Measurements from ENCODE around the gene PSTK.

PSTK gene

GRCh38 chr10:122993797-122994336 lies 13.7 kb downstream of the PSTK start:
- no peak for DNase-seq

- DNase-seq, result no peak
These were observed 15.7 kb downstream of the PSTK start for GRCh38 chr10:122995936-122996335.

GRCh38 chr10:122997864-122998263 lies 17.7 kb downstream of the PSTK start:
- no peak for DNase-seq

GRCh38 chr10:122998360-122998917 lies 18.2 kb downstream of the PSTK start:
- no peak for DNase-seq

- no peak for DNase-seq
These were observed 18.7 kb downstream of the PSTK start for GRCh38 chr10:122998934-122999333.

GRCh38 chr10:122999347-122999746 lies 19.1 kb downstream of the PSTK start:
- no peak for DNase-seq

- DNase-seq, result no peak
These were observed 20.0 kb downstream of the PSTK start for GRCh38 chr10:123000155-123000554.

- no peak for DNase-seq
These were observed 21.2 kb downstream of the PSTK start for GRCh38 chr10:123001370-123001769.

GRCh38 chr10:123004298-123004697 lies 24.1 kb downstream of the PSTK start:
- DNase-seq, result no peak

GRCh38 chr10:123007558-123008354 lies 27.6 kb downstream of the PSTK start:
- peak; percentile 76 to 87 for DNase-seq

GRCh38 chr10:123008355-123009104 lies 28.3 kb downstream of the PSTK start, which contains the start of the genes ACADSB and IKZF5:
Gene ACADSB, plus strand, starts transcription at chr10:123009006. Its CDS starts 24 bp downstream, at chr10:123009030.
Gene IKZF5, minus strand, starts transcription at chr10:123008795. Its CDS starts 10,170 bp downstream, at chr10:122998625.
- peak; percentile 98 for DNase-seq

- peak in 1 of 2 experiments; percentile 25 for DNase-seq
These were observed 29.1 kb downstream of the PSTK start for GRCh38 chr10:123009105-123009820.

- DNase-seq, result no peak
These were observed 31.8 kb downstream of the PSTK start for GRCh38 chr10:123011987-123012386.

GRCh38 chr10:123013456-123014419 lies 33.5 kb downstream of the PSTK start:
- DNase-seq, result no peak

GRCh38 chr10:123014772-123015171 lies 34.6 kb downstream of the PSTK start:
- no peak for DNase-seq

GRCh38 chr10:123016228-123016627 lies 36.0 kb downstream of the PSTK start:
- no peak for DNase-seq

- no peak for DNase-seq
These were observed 37.4 kb downstream of the PSTK start for GRCh38 chr10:123017421-123018165.

- no peak for DNase-seq
These were observed 38.3 kb downstream of the PSTK start for GRCh38 chr10:123018531-123018930.

- no peak for DNase-seq
These were observed 39.1 kb downstream of the PSTK start for GRCh38 chr10:123019264-123019663.

- DNase-seq, result no peak
These were observed 39.9 kb downstream of the PSTK start for GRCh38 chr10:123019941-123020703.

Measured in Kasumi-1 (cell line).